Heart left ventricle (tissue), 13 donors: ENCODE measurements around the gene CCDC127.

Experiments used
- POLR2A ChIP-seq, 2 donors: fragments of 450-650 bp; IDR thresholded peaks; one replicate each; pipeline ENCODE4 v1.6.1; 2017; ENCODE audit warnings: antibody characterized with exemption in 2 of 2, mild to moderate bottlenecking in 2 of 2, moderate library complexity in 2 of 2
- TF ChIP-seq, protein P1 (sequence below), 12 donors: fragments of 200-600 bp; sonication (generic) in 4 of 12; IDR thresholded peaks; one replicate each; pipeline versions ENCODE4 v1.5.0 to v1.8.0; 2018 to 2022; ENCODE audit warnings: antibody characterized with exemption in 12 of 12, mild to moderate bottlenecking in 5 of 12
- donor health status: ischemic (EF 13 %, LVEDD 7.1; RV severe dilation, severe dysfunction).
- donor health status: DM: no; HTN: yes; CAD: no.
- donor health status: DM: no; HTN: no; CAD: no.
- donor health status: ischemic (EF 25% LVEDD 6.9; RV normal size, moderate dysfunction).
- donor health status: ischemic (EF 25% LVEDD 5.7; RV mildly dilated, moderate dysfunction).
- donor health status: ischemic (EF 35%, LVEDD 5.7; RV mildly dilated, moderate dysfunction).
- donor health status: nonischemic (EF 11% LVEDD 7.7; RV severe dilation, severe dysfunction).
- donor health status: DM: yes; HTN: yes; CAD: no.
- donor health status: PGD.
- donor health status: ischemic (EF 29% LVEDD 5.4; RV normal size, mild dysfunction).
- donor health status: nonischemic (EF 23%, LVEDD 6.1; RV moderate dilation, normal function).

DNA sequence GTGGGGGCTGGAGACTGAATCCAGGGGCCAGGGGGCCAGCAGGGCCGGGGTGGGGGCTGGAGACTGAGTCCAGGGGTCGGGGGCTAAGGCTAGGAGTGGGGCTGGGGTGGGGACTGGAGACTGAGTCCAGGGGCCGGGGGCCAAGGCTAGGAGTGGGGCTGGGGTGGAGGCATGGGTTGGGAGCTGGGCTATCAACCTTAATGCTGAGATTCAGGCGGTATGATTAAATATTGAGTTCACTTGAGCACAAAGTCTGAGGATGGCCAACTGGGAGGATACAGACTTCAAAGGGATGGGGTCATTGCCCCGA lies 43.7 kb downstream of the CCDC127 start:
- TF ChIP-seq POLR2A (IDR thresholded peaks at IDR 0.05): no peak
- TF ChIP-seq, protein P1, sequence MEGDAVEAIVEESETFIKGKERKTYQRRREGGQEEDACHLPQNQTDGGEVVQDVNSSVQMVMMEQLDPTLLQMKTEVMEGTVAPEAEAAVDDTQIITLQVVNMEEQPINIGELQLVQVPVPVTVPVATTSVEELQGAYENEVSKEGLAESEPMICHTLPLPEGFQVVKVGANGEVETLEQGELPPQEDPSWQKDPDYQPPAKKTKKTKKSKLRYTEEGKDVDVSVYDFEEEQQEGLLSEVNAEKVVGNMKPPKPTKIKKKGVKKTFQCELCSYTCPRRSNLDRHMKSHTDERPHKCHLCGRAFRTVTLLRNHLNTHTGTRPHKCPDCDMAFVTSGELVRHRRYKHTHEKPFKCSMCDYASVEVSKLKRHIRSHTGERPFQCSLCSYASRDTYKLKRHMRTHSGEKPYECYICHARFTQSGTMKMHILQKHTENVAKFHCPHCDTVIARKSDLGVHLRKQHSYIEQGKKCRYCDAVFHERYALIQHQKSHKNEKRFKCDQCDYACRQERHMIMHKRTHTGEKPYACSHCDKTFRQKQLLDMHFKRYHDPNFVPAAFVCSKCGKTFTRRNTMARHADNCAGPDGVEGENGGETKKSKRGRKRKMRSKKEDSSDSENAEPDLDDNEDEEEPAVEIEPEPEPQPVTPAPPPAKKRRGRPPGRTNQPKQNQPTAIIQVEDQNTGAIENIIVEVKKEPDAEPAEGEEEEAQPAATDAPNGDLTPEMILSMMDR (IDR thresholded peaks at IDR 0.05): no peak
